Breast epithelium (tissue), 4 donors: Measurements from ENCODE around the gene LCP2. TPM values are rescaled to one million over a fixed set of nuclear protein-coding genes. Genes with fewer than 3 reads are reported as not detected.

ENCODE experiments used
- DNase-seq, 2 donors: peaks; one replicate each; pipeline ENCODE4 v3.0.0-alpha.2; 2019; ENCODE audit warnings: low spot score in 2 of 2
- H3K27ac ChIP-seq, 2 donors: fragments of 200-600 bp; sonication (generic) in 1 of 2; one replicate each; pipeline ENCODE4 v1.5.1; 2016 to 2019; ENCODE audit warnings: mild to moderate bottlenecking in 1 of 2
- H3K27me3 ChIP-seq, 2 donors: fragments of 200-600 bp; sonication (generic) in 1 of 2; one replicate each; pipeline versions ENCODE4 v1.5.1 to v1.6.0; 2017 to 2019; ENCODE audit warnings: control low read depth in 1 of 2, mild to moderate bottlenecking in 1 of 2
- H3K36me3 ChIP-seq: fragments of 200-600 bp; one replicate; pipeline ENCODE4 v1.5.1; 2019
- H3K4me1 ChIP-seq, 2 donors: fragments of 200-600 bp; sonication (generic); one replicate each; pipeline ENCODE4 v1.5.1; 2016 to 2019; ENCODE audit warnings: control low read depth in 1 of 2
- H3K4me3 ChIP-seq, 3 donors: fragments of 200-600 bp; sonication (generic); 1 replicate in 2 of 3; 2 replicates in 1 of 3; pipeline ENCODE4 v1.5.1; 2016 to 2019; ENCODE audit warnings: mild to moderate bottlenecking in 3 of 3, moderate library complexity in 2 of 3
- H3K9me3 ChIP-seq, 2 donors: fragments of 200-600 bp; sonication (generic) in 1 of 2; one replicate each; pipeline ENCODE4 v1.5.1; 2016 to 2019; ENCODE audit warnings: control low read depth in 1 of 2
- POLR2A ChIP-seq: fragments of 450-650 bp; IDR thresholded peaks from one replicate; pipeline ENCODE4 v1.6.1; 2016; ENCODE audit warnings: antibody characterized with exemption, mild to moderate bottlenecking, moderate library complexity
- POLR2AphosphoS5 ChIP-seq, 3 donors: sonication (generic); formaldehyde crosslinking; IDR thresholded peaks; one replicate each; pipeline ENCODE4 v1.6.1; 2017; ENCODE audit warnings: antibody characterized with exemption in 3 of 3
- intact Hi-C: fragments of 100-400 bp; cut with DNase I; formaldehyde crosslinking; loops from one replicate; pipeline ENCODE4 v1.15.1; 2023; ENCODE audit warnings: low total_unique reads
- total RNA-seq, 3 donors: library from RNA; depleted of rRNA; stranded (reverse); fragments of >200 nt; gene quantifications; one replicate each; pipeline ENCODE4 v1.1.0, GENCODE V29; 2016
- TF ChIP-seq, protein P1 (sequence below), 3 donors: fragments of 450-650 bp; IDR thresholded peaks; one replicate each; pipeline ENCODE4 v1.5.1; 2016 to 2017; ENCODE audit warnings: antibody characterized with exemption in 3 of 3, mild to moderate bottlenecking in 3 of 3, moderate library complexity in 3 of 3

LCP2 gene
- total RNA-seq, 3 donors from 2014 or later, result 15.4 to 41.4 (median 21.8) TPM

DNA sequence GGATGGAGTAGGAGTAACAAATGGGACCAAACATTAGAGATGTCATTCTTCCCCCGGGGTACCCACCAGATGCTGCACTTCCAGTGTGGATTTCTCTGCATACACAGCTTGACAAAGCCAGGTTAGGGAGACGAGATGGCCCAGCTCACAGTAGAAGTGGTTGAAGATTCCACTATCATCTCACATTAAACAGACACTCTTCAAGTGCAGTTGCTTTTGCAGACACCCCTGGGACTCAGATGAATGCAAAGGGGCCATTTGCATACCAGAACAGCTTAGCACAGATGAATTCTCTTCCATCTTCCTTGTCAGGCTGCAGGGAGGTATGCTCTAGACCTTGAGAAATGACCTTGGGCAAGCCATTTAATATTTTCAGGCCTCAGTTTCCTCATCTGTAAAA, 77.4 kb downstream of the LCP2 start:
- Histone ChIP-seq H3K36me3 (no peaks in the 10 kb centered on the region), H3K27ac (peak overlapping the region; percentile 25 to 57), H3K27me3 (no peaks in the 10 kb centered on the region), H3K4me1 (no peaks in the 10 kb centered on the region), H3K4me3 (no peak overlapping the region), H3K9me3 (no peaks in the 10 kb centered on the region)
- TF ChIP-seq, protein P1, sequence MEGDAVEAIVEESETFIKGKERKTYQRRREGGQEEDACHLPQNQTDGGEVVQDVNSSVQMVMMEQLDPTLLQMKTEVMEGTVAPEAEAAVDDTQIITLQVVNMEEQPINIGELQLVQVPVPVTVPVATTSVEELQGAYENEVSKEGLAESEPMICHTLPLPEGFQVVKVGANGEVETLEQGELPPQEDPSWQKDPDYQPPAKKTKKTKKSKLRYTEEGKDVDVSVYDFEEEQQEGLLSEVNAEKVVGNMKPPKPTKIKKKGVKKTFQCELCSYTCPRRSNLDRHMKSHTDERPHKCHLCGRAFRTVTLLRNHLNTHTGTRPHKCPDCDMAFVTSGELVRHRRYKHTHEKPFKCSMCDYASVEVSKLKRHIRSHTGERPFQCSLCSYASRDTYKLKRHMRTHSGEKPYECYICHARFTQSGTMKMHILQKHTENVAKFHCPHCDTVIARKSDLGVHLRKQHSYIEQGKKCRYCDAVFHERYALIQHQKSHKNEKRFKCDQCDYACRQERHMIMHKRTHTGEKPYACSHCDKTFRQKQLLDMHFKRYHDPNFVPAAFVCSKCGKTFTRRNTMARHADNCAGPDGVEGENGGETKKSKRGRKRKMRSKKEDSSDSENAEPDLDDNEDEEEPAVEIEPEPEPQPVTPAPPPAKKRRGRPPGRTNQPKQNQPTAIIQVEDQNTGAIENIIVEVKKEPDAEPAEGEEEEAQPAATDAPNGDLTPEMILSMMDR (IDR thresholded peaks at IDR 0.05), result no peak
- TF ChIP-seq POLR2A, result no peak
- TF ChIP-seq POLR2AphosphoS5 (IDR thresholded peaks at IDR 0.05), result no peak
- DNase-seq, result no peak
- intact Hi-C loops, result loop anchor here (10.0 kb wide), 1 partner anchor 195 kb away; no protein-coding TSS in a partner anchor

DNA sequence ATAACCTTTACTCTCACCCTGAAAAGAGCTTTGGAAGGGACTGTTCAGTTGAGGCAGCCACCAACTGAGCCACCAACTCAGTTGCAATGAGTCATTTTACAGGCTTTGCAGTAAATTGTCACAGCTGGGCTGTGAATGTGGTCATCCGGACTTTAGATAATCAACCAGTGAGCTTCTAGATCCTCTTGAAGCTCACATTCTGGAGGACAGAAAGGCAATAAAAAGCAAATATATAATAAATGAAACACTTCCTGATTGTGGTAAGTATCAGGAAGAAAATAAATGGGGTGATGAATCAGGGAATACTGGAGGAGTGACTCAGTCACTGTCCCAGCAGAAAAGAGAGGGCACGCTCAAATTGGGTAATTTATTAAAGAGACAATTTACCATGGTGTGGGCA, 78.0 kb downstream of the LCP2 start:
- intact Hi-C loops, result loop anchor here (10.0 kb wide), 1 partner anchor 195 kb away; no protein-coding TSS in a partner anchor
- DNase-seq, result no peak
- peak overlapping the region; percentile 48 to 57 for H3K27ac ChIP-seq

DNA sequence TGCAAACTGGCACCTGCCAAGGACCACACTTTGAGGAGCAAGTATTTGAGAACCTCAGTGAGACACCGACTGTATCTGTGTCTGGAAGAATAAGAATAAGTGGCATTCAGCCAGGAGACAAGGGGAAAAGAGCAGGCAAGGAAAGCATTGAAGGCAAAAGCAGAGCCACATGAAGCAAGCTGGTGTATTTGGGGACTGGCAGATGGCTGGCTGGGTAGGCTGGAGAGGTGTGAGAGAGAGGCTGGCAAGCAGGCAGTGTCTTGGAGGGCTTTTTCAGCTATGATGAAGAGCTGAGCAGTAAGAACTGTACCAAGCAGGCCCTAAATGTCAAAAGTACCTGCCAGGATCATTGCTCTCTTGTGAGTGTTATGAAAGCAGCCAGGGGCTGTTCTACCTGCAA, 78.9 kb downstream of the LCP2 start:
- peak overlapping the region; percentile 12 to 57 for H3K27ac ChIP-seq
- H3K4me3 ChIP-seq, result no peak overlapping the region
- intact Hi-C loops, result no loop called here
- H3K9me3 ChIP-seq, result no peaks in the 10 kb centered on the region
- TF ChIP-seq, protein P1 (IDR thresholded peaks at IDR 0.05), result no peak
- no peak for TF ChIP-seq POLR2A
- TF ChIP-seq POLR2AphosphoS5 (IDR thresholded peaks at IDR 0.05), result no peak
- no peaks in the 10 kb centered on the region for H3K27me3 ChIP-seq
- DNase-seq, result no peak
- H3K36me3 ChIP-seq, result no peaks in the 10 kb centered on the region
- H3K4me1 ChIP-seq, result no peaks in the 10 kb centered on the region

More for the DNA sequence above, 78.0 kb downstream of the LCP2 start:
- Histone ChIP-seq H3K4me1 (no peaks in the 10 kb centered on the region), H3K9me3 (no peaks in the 10 kb centered on the region), H3K36me3 (no peaks in the 10 kb centered on the region), H3K27me3 (no peaks in the 10 kb centered on the region), H3K4me3 (no peak overlapping the region)
- TF ChIP-seq, protein P1 (IDR thresholded peaks at IDR 0.05), result no peak
- TF ChIP-seq POLR2AphosphoS5 (IDR thresholded peaks at IDR 0.05) (no peak), POLR2A (no peak)

DNA sequence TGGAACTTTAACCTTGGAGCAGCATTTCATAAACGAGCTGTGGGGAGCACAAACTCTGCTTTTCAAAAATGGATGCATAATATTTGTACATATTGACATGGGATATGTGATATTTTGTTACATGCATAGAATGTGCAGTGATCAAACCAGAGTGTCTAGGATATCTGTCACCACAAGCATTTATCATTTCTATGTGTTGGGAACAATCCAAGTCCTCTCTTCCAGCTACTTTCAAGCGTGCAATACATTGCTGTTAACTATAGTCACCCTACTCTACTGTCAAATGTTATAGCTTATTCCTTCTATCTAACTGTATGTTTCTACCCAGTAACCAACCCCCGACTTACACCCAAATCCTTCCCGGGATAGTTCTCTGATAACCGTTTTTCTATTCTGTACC, 79.7 kb downstream of the LCP2 start:
- DNase-seq, result no peak
- no peaks in the 10 kb centered on the region for H3K4me1 ChIP-seq
- intact Hi-C loops, result no loop called here
- no peak overlapping the region for H3K27ac ChIP-seq
- no peaks in the 10 kb centered on the region for H3K9me3 ChIP-seq
- no peaks in the 10 kb centered on the region for H3K27me3 ChIP-seq
- no peaks in the 10 kb centered on the region for H3K36me3 ChIP-seq
- no peak for TF ChIP-seq POLR2A
- TF ChIP-seq, protein P1 (IDR thresholded peaks at IDR 0.05), result no peak
- no peak for TF ChIP-seq POLR2AphosphoS5 (IDR thresholded peaks at IDR 0.05)
- no peak overlapping the region for H3K4me3 ChIP-seq

DNA sequence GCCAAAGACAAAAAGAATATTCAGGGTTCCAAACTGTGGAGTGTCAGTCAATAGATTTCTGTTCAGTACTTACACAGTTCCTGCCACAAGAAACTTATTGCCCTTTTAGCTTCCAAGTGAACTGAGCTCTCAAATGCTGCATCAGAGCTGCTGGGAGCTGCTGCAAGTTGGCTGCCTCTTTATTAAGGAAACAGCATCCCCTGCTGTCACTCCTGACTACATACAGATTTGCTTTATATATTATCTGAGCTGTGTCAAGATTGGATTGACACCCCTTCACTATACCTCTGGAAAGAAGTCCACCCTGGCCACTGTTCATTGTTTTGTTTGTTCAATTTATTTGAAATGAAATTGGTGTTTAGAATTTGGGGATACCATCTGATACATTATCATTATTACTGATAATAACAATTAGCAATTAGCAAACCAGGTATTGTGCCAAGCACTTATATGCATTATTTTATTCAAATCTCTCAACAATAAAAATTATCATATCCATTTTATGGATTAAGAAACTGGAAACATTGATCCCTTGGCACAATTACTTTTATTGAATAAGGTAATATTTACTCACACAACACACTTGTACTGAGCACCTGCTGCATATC, 81.2 kb downstream of the LCP2 start:
- Histone ChIP-seq H3K4me3 (no peak overlapping the region), H3K27ac (no peak overlapping the region), H3K27me3 (no peaks in the 10 kb centered on the region), H3K4me1 (no peaks in the 10 kb centered on the region), H3K9me3 (no peaks in the 10 kb centered on the region), H3K36me3 (no peaks in the 10 kb centered on the region)
- no peak for TF ChIP-seq POLR2A
- TF ChIP-seq, protein P1 (IDR thresholded peaks at IDR 0.05), result peak in 2 of 3 donors; percentile 27 to 59
- intact Hi-C loops, result no loop called here
- no peak for DNase-seq
